Measurements from ENCODE around the gene LGR6. TPM values are rescaled to one million over a fixed set of nuclear protein-coding genes. Genes with fewer than 3 reads are reported as not detected.

Gene LGR6
- total RNA-seq, 1 donor from 2014 or later: 26.0 TPM

- TF ChIP-seq, protein P1, sequence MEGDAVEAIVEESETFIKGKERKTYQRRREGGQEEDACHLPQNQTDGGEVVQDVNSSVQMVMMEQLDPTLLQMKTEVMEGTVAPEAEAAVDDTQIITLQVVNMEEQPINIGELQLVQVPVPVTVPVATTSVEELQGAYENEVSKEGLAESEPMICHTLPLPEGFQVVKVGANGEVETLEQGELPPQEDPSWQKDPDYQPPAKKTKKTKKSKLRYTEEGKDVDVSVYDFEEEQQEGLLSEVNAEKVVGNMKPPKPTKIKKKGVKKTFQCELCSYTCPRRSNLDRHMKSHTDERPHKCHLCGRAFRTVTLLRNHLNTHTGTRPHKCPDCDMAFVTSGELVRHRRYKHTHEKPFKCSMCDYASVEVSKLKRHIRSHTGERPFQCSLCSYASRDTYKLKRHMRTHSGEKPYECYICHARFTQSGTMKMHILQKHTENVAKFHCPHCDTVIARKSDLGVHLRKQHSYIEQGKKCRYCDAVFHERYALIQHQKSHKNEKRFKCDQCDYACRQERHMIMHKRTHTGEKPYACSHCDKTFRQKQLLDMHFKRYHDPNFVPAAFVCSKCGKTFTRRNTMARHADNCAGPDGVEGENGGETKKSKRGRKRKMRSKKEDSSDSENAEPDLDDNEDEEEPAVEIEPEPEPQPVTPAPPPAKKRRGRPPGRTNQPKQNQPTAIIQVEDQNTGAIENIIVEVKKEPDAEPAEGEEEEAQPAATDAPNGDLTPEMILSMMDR (IDR thresholded peaks at IDR 0.05): no peak
- intact Hi-C loops (cut with DNase I): no loop called here
Observed at GRCh38 chr1:202146993-202147392, 46.6 kb upstream of the LGR6 start.

DNA sequence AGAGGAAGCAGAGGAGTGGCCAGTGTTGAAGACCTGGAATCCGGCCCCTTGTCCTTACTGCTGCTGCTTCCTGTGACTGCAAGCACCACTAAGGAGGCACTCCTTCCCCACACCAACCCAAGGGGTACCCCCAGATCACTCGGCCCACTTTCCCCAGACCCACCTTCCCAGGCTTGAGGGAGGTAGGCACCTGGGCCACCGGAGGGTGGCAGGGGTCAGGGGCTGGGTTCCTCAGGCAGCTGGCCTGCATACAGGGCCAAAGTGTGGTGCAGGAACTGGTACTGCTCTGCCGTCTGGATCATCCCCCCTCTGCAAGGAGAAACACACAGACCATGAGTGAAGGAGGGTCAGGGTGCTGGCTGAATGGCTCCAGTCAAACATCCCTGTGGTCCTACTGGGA, 45.2 kb upstream of the LGR6 start:
- no peak overlapping the region for H3K4me3 ChIP-seq
- H3K36me3 ChIP-seq: no peaks in the 10 kb centered on the region
- H3K4me1 ChIP-seq: peaks cover 0 to 3% of the 10 kb centered on the region in 2 donors
- no peaks in the 10 kb centered on the region for H3K9me3 ChIP-seq
- intact Hi-C loops (cut with DNase I): no loop called here
- DNase-seq (ENCODE audit: low spot score in 2 of 2): no peak
- TF ChIP-seq, protein P1 (IDR thresholded peaks at IDR 0.05): no peak
- H3K27ac ChIP-seq: no peak overlapping the region
- no peaks in the 10 kb centered on the region for H3K27me3 ChIP-seq

More at GRCh38 chr1:202146993-202147392, 46.6 kb upstream of the LGR6 start:
- Histone ChIP-seq H3K27me3 (no peaks in the 10 kb centered on the region), H3K27ac (no peak overlapping the region), H3K4me1 (peaks cover 3 to 15% of the 10 kb centered on the region in 2 donors), H3K9me3 (no peaks in the 10 kb centered on the region), H3K4me3 (no peak overlapping the region), H3K36me3 (no peaks in the 10 kb centered on the region)
- DNase-seq (ENCODE audit: low spot score in 2 of 2): no peak

GRCh38 chr1:202149566-202149965, 44.0 kb upstream of the LGR6 start:
- Histone ChIP-seq H3K4me3 (no peak overlapping the region), H3K9me3 (no peaks in the 10 kb centered on the region), H3K36me3 (no peaks in the 10 kb centered on the region), H3K27ac (no peak overlapping the region), H3K4me1 (peaks cover 0 to 3% of the 10 kb centered on the region in 2 donors), H3K27me3 (no peaks in the 10 kb centered on the region)
- no peak for DNase-seq (ENCODE audit: low spot score in 2 of 2)
- TF ChIP-seq, protein P1 (IDR thresholded peaks at IDR 0.05): no peak
- intact Hi-C loops (cut with DNase I): no loop called here

DNA sequence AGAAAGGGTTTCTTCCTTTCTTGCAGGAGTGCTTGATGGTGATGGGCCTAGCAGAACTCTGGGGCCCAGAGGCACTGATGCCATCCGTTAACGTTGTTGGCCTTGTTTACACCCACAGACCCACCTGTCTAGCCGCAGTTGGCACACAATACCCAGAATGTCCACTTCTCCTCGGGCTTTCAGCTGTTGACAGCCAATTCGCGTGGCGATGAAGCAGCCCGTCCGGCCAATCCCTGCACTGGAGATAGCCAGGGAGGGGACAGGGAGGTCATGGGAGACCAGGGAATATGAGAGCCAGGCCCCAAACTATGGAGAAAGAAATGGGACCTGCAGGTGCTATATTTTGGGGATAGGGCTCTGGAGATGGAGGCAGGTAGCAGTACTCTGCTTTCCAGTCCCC, 43.4 kb upstream of the LGR6 start:
- intact Hi-C loops (cut with DNase I): no loop called here
- Histone ChIP-seq H3K27ac (no peak overlapping the region), H3K4me3 (no peak overlapping the region), H3K27me3 (no peaks in the 10 kb centered on the region), H3K9me3 (no peaks in the 10 kb centered on the region), H3K4me1 (peaks cover 3% of the 10 kb centered on the region in 2 donors), H3K36me3 (no peaks in the 10 kb centered on the region)
- DNase-seq (ENCODE audit: low spot score in 2 of 2): no peak
- TF ChIP-seq, protein P1 (IDR thresholded peaks at IDR 0.05): no peak

DNA sequence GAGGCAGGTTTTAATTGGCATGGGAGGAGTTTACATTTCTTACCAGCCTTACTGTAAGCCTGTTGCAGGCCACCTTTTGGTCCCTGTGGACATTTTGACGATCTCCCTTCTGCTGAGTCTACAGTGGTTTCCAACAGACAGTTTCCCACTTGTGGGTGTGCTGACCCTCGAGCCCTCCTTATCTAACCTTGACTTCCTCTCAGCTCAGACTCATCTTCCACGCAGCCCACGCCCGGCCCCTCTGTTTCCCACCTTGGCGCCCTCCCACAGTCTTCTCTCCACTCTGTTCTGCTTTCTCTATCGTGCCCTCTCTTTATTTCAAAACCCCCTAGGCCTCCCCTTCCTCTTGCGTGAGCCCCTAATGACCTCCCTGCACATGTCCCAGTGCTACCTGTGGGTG, 43.0 kb upstream of the LGR6 start:
- H3K9me3 ChIP-seq: no peaks in the 10 kb centered on the region
- peaks cover 0 to 4% of the 10 kb centered on the region in 2 donors for H3K4me1 ChIP-seq
- intact Hi-C loops (cut with DNase I): no loop called here
- no peak overlapping the region for H3K4me3 ChIP-seq
- no peak for DNase-seq (ENCODE audit: low spot score in 2 of 2)
- TF ChIP-seq, protein P1 (IDR thresholded peaks at IDR 0.05): no peak
- H3K36me3 ChIP-seq: no peaks in the 10 kb centered on the region
- no peak overlapping the region for H3K27ac ChIP-seq
- H3K27me3 ChIP-seq: no peaks in the 10 kb centered on the region

- Histone ChIP-seq H3K9me3 (no peaks in the 10 kb centered on the region), H3K27ac (no peak overlapping the region), H3K36me3 (no peaks in the 10 kb centered on the region), H3K27me3 (no peaks in the 10 kb centered on the region), H3K4me3 (no peak overlapping the region), H3K4me1 (peaks cover 0 to 4% of the 10 kb centered on the region in 2 donors)
- TF ChIP-seq, protein P1 (IDR thresholded peaks at IDR 0.05): no peak
- intact Hi-C loops (cut with DNase I): no loop called here
- DNase-seq (ENCODE audit: low spot score in 2 of 2): no peak
Observed at GRCh38 chr1:202151045-202151444, 42.6 kb upstream of the LGR6 start.
